ENCODE results near the gene AZGP1.
"Not testable (repeated sequence)": the region's sequence is repeated elsewhere in the genome, so short reads cannot be mapped to it uniquely, and the experiment has no call there.

AZGP1 gene

GRCh38 chr7:99975782-99976521 lies at the start of gene AZGP1:
Gene AZGP1, minus strand, starts transcription at chr7:99976031. Its CDS starts 11 bp downstream, at chr7:99976020.
- no peak for DNase-seq (ENCODE audit: low spot score)

- DNase-seq (ENCODE audit: low spot score) = no peak
Measured at GRCh38 chr7:100024020-100024619, 48.3 kb upstream of the AZGP1 start.

- DNase-seq (ENCODE audit: low spot score) = no peak
Measured at GRCh38 chr7:100023526-100023925, 47.7 kb upstream of the AZGP1 start.

GRCh38 chr7:100022621-100023020 lies 46.8 kb upstream of the AZGP1 start:
- DNase-seq (ENCODE audit: low spot score) = peak; percentile 46

- DNase-seq (ENCODE audit: low spot score) = no peak
Measured at GRCh38 chr7:100021297-100021696, 45.5 kb upstream of the AZGP1 start.

- DNase-seq (ENCODE audit: low spot score) = no peak
Measured at GRCh38 chr7:100019908-100020307, 44.1 kb upstream of the AZGP1 start.

GRCh38 chr7:100017875-100018274 lies 42.0 kb upstream of the AZGP1 start:
- DNase-seq (ENCODE audit: low spot score) = no peak

GRCh38 chr7:100017300-100017699 lies 41.5 kb upstream of the AZGP1 start:
- no peak for DNase-seq (ENCODE audit: low spot score)

- DNase-seq (ENCODE audit: low spot score) = no peak
Measured at GRCh38 chr7:100016215-100016901, 40.5 kb upstream of the AZGP1 start.

- DNase-seq (ENCODE audit: low spot score) = peak; percentile 83
Measured at GRCh38 chr7:100015232-100016214, 39.7 kb upstream of the AZGP1 start, which contains the start of gene ZKSCAN1. Gene ZKSCAN1, plus strand, starts transcription at chr7:100015596. Its CDS starts 7,911 bp downstream, at chr7:100023507.

GRCh38 chr7:100013328-100013676 lies 37.5 kb upstream of the AZGP1 start:
- DNase-seq (ENCODE audit: low spot score) = no peak

- DNase-seq (ENCODE audit: low spot score) = not testable (repeated sequence)
Measured at GRCh38 chr7:100012385-100013327, 36.8 kb upstream of the AZGP1 start.

GRCh38 chr7:100011516-100011915 lies 35.7 kb upstream of the AZGP1 start:
- DNase-seq (ENCODE audit: low spot score) = no peak

GRCh38 chr7:100010901-100011300 lies 35.1 kb upstream of the AZGP1 start:
- no peak for DNase-seq (ENCODE audit: low spot score)

GRCh38 chr7:100009952-100010351 lies 34.1 kb upstream of the AZGP1 start:
- DNase-seq (ENCODE audit: low spot score) = not testable (repeated sequence)

- no peak for DNase-seq (ENCODE audit: low spot score)
Measured at GRCh38 chr7:100008525-100008924, 32.7 kb upstream of the AZGP1 start.

- DNase-seq (ENCODE audit: low spot score) = no peak
Measured at GRCh38 chr7:100007887-100008286, 32.1 kb upstream of the AZGP1 start.

- DNase-seq (ENCODE audit: low spot score) = peak; percentile 92
Measured at GRCh38 chr7:100003711-100004661, 28.2 kb upstream of the AZGP1 start.

- no peak for DNase-seq (ENCODE audit: low spot score)
Measured at GRCh38 chr7:100000239-100000638, 24.4 kb upstream of the AZGP1 start.

All from HuH-7 (cell line).